Stimulated activated CD8-positive, alpha-beta memory T cell treated with anti-CD3 and anti-CD28 coated beads, Interleukin-15, amount 100 ng/mL, for 24 hours (primary cell): ENCODE results near the gene DUSP8.

Experiments
- DNase-seq: peaks from one replicate; pipeline ENCODE4 v3.0.0-alpha.2; 2020; ENCODE audit warnings: low read depth

Gene DUSP8

GRCh38 chr11:1531449-1532013, 40.5 kb downstream of the DUSP8 start:
- DNase-seq, result no peak

- DNase-seq, result no peak
Observed at GRCh38 chr11:1530686-1531448, 41.2 kb downstream of the DUSP8 start.

GRCh38 chr11:1529774-1530173, 42.3 kb downstream of the DUSP8 start:
- DNase-seq, result no peak

GRCh38 chr11:1529286-1529685, 42.8 kb downstream of the DUSP8 start:
- no peak for DNase-seq

GRCh38 chr11:1528710-1529109, 43.4 kb downstream of the DUSP8 start:
- DNase-seq, result no peak

- no peak for DNase-seq
Observed at GRCh38 chr11:1526785-1527184, 45.3 kb downstream of the DUSP8 start.

- no peak for DNase-seq
Observed at GRCh38 chr11:1523779-1524178, 48.3 kb downstream of the DUSP8 start.

- DNase-seq, result no peak
Observed at GRCh38 chr11:1523077-1523476, 49.0 kb downstream of the DUSP8 start.

GRCh38 chr11:1522081-1522424, 50.0 kb downstream of the DUSP8 start:
- DNase-seq, result no peak

- DNase-seq, result no peak
Observed at GRCh38 chr11:1521382-1522080, 50.5 kb downstream of the DUSP8 start.

- no peak for DNase-seq
Observed at GRCh38 chr11:1520663-1521267, 51.3 kb downstream of the DUSP8 start.

GRCh38 chr11:1520209-1520662, 51.8 kb downstream of the DUSP8 start:
- no peak for DNase-seq

- no peak for DNase-seq
Observed at GRCh38 chr11:1519028-1520010, 52.8 kb downstream of the DUSP8 start.

- DNase-seq, result no peak
Observed at GRCh38 chr11:1518301-1518700, 53.8 kb downstream of the DUSP8 start.

GRCh38 chr11:1517117-1518005, 54.7 kb downstream of the DUSP8 start:
- DNase-seq, result no peak

- no peak for DNase-seq
Observed at GRCh38 chr11:1516273-1517067, 55.6 kb downstream of the DUSP8 start.

GRCh38 chr11:1515082-1516060, 56.7 kb downstream of the DUSP8 start:
- DNase-seq, result peak; percentile 72

GRCh38 chr11:1514336-1515061, 57.6 kb downstream of the DUSP8 start:
- no peak for DNase-seq
